ENCODE results near the gene MYO16. TPM values are rescaled to one million over a fixed set of nuclear protein-coding genes. Genes with fewer than 3 reads are reported as not detected.

The MYO16 gene
- total and polyA plus RNA-seq, 2 donors (not counting 1 experiment from before 2014, with no cell fraction given): under 0.01 to 0.01 TPM

DNA sequence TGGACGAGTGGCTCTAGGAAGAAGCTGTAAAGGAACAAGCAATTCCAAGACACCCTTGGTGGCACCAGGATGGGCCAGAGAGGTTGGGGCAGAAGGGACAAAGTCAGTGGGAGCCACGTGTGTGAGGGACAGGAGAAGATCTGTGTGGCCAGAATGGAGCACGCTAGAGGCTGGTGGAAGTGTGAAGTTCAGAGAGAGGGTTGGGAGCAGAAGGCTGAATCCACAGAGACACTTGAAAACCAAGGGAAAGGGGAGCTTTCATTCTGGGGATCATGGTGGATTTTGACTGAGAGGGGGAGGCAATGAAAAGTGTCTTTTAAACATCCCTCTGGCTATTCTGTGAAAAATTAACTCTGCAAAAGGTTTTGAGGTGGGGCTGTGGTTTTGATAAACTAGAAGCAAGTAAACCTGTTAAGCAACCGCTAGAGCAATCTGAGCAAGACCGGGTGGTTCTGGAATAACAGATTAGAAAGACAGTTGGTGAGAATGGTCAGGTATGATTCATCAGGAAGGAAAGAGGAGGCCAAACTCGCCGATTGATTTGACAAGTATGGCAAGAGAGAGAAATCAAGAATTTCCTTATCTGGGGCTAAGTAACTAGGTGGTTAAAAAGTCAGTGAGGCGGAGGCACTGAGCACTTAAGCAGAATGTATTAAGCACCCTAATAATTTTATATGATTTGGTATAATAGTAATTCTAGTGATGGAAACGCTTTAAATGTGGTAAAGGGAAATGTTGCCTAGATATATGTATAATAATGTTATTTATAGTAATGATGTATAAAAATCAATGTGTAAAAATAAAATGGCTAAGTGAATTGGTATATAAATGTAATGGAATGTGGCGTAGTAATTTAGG, 140.0 kb downstream of the MYO16 start:
- no peak for TF ChIP-seq EZH2 (IDR thresholded peaks at IDR 0.05; ENCODE audit: low read length, missing control alignments)
- TF ChIP-seq, protein P1, sequence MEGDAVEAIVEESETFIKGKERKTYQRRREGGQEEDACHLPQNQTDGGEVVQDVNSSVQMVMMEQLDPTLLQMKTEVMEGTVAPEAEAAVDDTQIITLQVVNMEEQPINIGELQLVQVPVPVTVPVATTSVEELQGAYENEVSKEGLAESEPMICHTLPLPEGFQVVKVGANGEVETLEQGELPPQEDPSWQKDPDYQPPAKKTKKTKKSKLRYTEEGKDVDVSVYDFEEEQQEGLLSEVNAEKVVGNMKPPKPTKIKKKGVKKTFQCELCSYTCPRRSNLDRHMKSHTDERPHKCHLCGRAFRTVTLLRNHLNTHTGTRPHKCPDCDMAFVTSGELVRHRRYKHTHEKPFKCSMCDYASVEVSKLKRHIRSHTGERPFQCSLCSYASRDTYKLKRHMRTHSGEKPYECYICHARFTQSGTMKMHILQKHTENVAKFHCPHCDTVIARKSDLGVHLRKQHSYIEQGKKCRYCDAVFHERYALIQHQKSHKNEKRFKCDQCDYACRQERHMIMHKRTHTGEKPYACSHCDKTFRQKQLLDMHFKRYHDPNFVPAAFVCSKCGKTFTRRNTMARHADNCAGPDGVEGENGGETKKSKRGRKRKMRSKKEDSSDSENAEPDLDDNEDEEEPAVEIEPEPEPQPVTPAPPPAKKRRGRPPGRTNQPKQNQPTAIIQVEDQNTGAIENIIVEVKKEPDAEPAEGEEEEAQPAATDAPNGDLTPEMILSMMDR (conservative IDR thresholded peaks at IDR 0.05 in 1 of 2, IDR thresholded peaks at IDR 0.05 in 1 of 2; ENCODE audit: low read depth in 1 of 2, low read length in 2 of 2): no peak
- H3K4me1 ChIP-seq (ENCODE audit: control insufficient read depth, extremely low read depth, insufficient read depth, low read length): no peaks in the 10 kb centered on the region
- H3K27ac ChIP-seq (ENCODE audit: insufficient read depth, low read length): no peak overlapping the region
- no peak overlapping the region for H3K4me2 ChIP-seq (ENCODE audit: extremely low read depth, insufficient read depth, low read length)
- DNase-seq (ENCODE audit: low read depth in 2 of 2): peak in 1 of 2 donors; percentile 19
- H3K9ac ChIP-seq (ENCODE audit: insufficient read depth, low read length): no peak overlapping the region
- no peaks in the 10 kb centered on the region for H3K79me2 ChIP-seq (ENCODE audit: control insufficient read depth, insufficient read depth, low read length)
- no peak overlapping the region for H2AFZ ChIP-seq (ENCODE audit: low read length)
- H3K27me3 ChIP-seq (ENCODE audit: control insufficient read depth, insufficient read depth, low read length): no peaks in the 10 kb centered on the region
- H3K9me3 ChIP-seq (ENCODE audit: control insufficient read depth, insufficient read depth, low read depth, low read length): no peaks in the 10 kb centered on the region
- no peak overlapping the region for H3K4me3 ChIP-seq (replicated peaks in 1 of 4; ENCODE audit: control extremely low read depth in 1 of 4, insufficient read depth in 1 of 4, low read depth in 3 of 4, low read length in 4 of 4)
- H4K20me1 ChIP-seq (ENCODE audit: control insufficient read depth, extremely low read depth, insufficient read depth, low read length): no peaks in the 10 kb centered on the region
- H3K36me3 ChIP-seq (ENCODE audit: control insufficient read depth, insufficient read depth, low read length): no peaks in the 10 kb centered on the region

DNA sequence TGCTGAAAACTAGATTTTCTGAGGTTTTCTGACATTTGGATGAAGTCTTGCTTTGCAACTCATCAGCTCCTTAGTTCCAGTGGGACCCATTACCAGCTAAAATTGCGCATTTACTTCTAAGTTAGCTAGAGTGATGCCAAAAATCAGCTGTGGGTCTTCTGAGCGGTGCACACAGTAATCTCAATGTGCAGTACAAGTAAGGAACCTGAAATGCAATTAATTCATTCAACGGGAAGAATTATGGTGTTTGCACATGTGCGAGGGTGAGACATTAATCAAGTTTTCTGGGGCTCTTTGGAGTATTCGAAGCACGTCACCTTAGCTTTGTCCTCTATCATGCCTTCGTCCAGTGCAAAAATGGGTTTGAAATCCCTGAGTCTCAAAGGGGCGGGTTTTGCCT, 146.2 kb downstream of the MYO16 start:
- H3K27ac ChIP-seq (ENCODE audit: insufficient read depth, low read length): no peak overlapping the region
- H3K27me3 ChIP-seq (ENCODE audit: control insufficient read depth, insufficient read depth, low read length): no peaks in the 10 kb centered on the region
- H3K36me3 ChIP-seq (ENCODE audit: control insufficient read depth, insufficient read depth, low read length): no peaks in the 10 kb centered on the region
- no peak overlapping the region for H3K9ac ChIP-seq (ENCODE audit: insufficient read depth, low read length)
- no peaks in the 10 kb centered on the region for H4K20me1 ChIP-seq (ENCODE audit: control insufficient read depth, extremely low read depth, insufficient read depth, low read length)
- H2AFZ ChIP-seq (ENCODE audit: low read length): no peak overlapping the region
- H3K9me3 ChIP-seq (ENCODE audit: control insufficient read depth, insufficient read depth, low read depth, low read length): no peaks in the 10 kb centered on the region
- no peak for DNase-seq (ENCODE audit: low read depth in 2 of 2)
- no peak overlapping the region for H3K4me3 ChIP-seq (replicated peaks in 1 of 4; ENCODE audit: control extremely low read depth in 1 of 4, insufficient read depth in 1 of 4, low read depth in 3 of 4, low read length in 4 of 4)
- H3K4me1 ChIP-seq (ENCODE audit: control insufficient read depth, extremely low read depth, insufficient read depth, low read length): no peaks in the 10 kb centered on the region
- TF ChIP-seq, protein P1 (conservative IDR thresholded peaks at IDR 0.05 in 1 of 2, IDR thresholded peaks at IDR 0.05 in 1 of 2; ENCODE audit: low read depth in 1 of 2, low read length in 2 of 2): no peak
- TF ChIP-seq EZH2 (IDR thresholded peaks at IDR 0.05; ENCODE audit: low read length, missing control alignments): no peak
- no peaks in the 10 kb centered on the region for H3K79me2 ChIP-seq (ENCODE audit: control insufficient read depth, insufficient read depth, low read length)
- H3K4me2 ChIP-seq (ENCODE audit: extremely low read depth, insufficient read depth, low read length): no peak overlapping the region

DNA sequence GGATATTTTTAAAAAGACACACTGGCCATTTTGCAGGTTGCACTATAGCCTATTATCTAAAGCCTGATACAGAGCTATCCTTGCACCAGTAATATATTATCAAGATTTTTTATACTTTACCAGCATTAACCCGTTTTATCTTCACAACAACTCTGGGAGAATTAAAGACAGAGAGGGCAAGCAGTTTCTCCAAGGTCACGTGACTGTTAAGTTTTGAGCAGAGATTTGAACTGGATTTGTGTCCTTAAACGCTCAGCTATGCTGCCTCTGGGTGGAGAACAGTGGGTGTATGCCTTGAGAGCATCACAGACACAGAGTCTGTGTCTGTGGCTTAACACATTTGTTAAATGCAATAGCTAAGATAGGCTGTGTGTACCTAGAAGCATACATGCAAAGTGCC, 147.2 kb downstream of the MYO16 start:
- Histone ChIP-seq H2AFZ (ENCODE audit: low read length) (no peak overlapping the region), H3K9me3 (ENCODE audit: control insufficient read depth, insufficient read depth, low read depth, low read length) (no peaks in the 10 kb centered on the region), H3K9ac (ENCODE audit: insufficient read depth, low read length) (no peak overlapping the region), H3K27ac (ENCODE audit: insufficient read depth, low read length) (no peak overlapping the region), H4K20me1 (ENCODE audit: control insufficient read depth, extremely low read depth, insufficient read depth, low read length) (no peaks in the 10 kb centered on the region), H3K36me3 (ENCODE audit: control insufficient read depth, insufficient read depth, low read length) (no peaks in the 10 kb centered on the region), H3K79me2 (ENCODE audit: control insufficient read depth, insufficient read depth, low read length) (no peaks in the 10 kb centered on the region), H3K27me3 (ENCODE audit: control insufficient read depth, insufficient read depth, low read length) (no peaks in the 10 kb centered on the region), H3K4me1 (ENCODE audit: control insufficient read depth, extremely low read depth, insufficient read depth, low read length) (no peaks in the 10 kb centered on the region), H3K4me3 (replicated peaks in 1 of 4; ENCODE audit: control extremely low read depth in 1 of 4, insufficient read depth in 1 of 4, low read depth in 3 of 4, low read length in 4 of 4) (no peak overlapping the region), H3K4me2 (ENCODE audit: extremely low read depth, insufficient read depth, low read length) (no peak overlapping the region)
- no peak for DNase-seq (ENCODE audit: low read depth in 2 of 2)
- TF ChIP-seq, protein P1 (conservative IDR thresholded peaks at IDR 0.05 in 1 of 2, IDR thresholded peaks at IDR 0.05 in 1 of 2; ENCODE audit: low read depth in 1 of 2, low read length in 2 of 2): no peak
- no peak for TF ChIP-seq EZH2 (IDR thresholded peaks at IDR 0.05; ENCODE audit: low read length, missing control alignments)
